Neural progenitor cell (in vitro differentiated cells): ENCODE measurements around the gene CDH13.

Experiments
- CTCF ChIP-seq: fragments of 200-600 bp; sonication (generic); IDR thresholded peaks from 2 replicates; pipeline ENCODE4 v1.5.1; 2017; ENCODE audit warnings: antibody characterized with exemption, mild to moderate bottlenecking
- EZH2 ChIP-seq: fragments of 200-600 bp; sonication (generic); IDR thresholded peaks from 2 replicates; pipeline ENCODE4 v1.6.1; 2017; ENCODE audit warnings: antibody characterized with exemption, mild to moderate bottlenecking, moderate library complexity

- TF ChIP-seq CTCF: no peak
- TF ChIP-seq EZH2: no peak
These were observed 424.7 kb downstream of the CDH13 start for GRCh38 chr16:83051451-83051850.
